Measurements from ENCODE around the gene WRAP73.
"Not testable (repeated sequence)": the region's sequence is repeated elsewhere in the genome, so short reads cannot be mapped to it uniquely, and the experiment has no call there.

WRAP73 gene

GRCh38 chr1:3590139-3590763 lies 59.7 kb downstream of the WRAP73 start:
- no peak overlapping the region for H3K4me3 Mint-ChIP-seq
- H3K27me3 Mint-ChIP-seq = no peaks in the 10 kb centered on the region
- peaks cover 2% of the 10 kb centered on the region for H3K4me1 Mint-ChIP-seq (ENCODE audit: low read depth)

DNA sequence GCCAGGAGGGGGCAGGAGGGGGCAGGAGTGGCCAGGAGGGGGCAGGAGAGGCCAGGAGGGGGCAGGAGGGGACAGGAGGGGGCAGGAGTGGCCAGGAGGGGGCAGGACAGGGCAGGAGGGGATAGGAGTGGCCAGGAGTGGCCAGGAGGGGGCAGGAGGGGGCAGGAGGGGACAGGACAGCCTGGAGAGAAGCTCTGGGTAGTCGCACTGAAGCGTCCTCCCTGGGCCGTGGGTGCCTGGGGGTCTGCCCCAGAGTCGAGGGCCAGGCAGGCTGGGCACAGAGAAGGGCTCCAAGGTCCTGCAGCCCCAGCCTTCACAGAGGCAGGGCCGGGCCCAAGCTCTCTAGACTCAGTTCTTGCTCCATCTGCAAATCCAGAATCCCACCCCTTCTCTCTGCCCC lies 61.5 kb downstream of the WRAP73 start:
- H3K27ac Mint-ChIP-seq = no peak overlapping the region
- H3K9me3 Mint-ChIP-seq (ENCODE audit: low read depth) = no peaks in the 10 kb centered on the region
- H3K27me3 Mint-ChIP-seq = no peaks in the 10 kb centered on the region

More at GRCh38 chr1:3590139-3590763, 59.7 kb downstream of the WRAP73 start:
- H3K27ac Mint-ChIP-seq = no peak overlapping the region
- no peaks in the 10 kb centered on the region for H3K9me3 Mint-ChIP-seq (ENCODE audit: low read depth)
- H3K36me3 Mint-ChIP-seq = no peaks in the 10 kb centered on the region

DNA sequence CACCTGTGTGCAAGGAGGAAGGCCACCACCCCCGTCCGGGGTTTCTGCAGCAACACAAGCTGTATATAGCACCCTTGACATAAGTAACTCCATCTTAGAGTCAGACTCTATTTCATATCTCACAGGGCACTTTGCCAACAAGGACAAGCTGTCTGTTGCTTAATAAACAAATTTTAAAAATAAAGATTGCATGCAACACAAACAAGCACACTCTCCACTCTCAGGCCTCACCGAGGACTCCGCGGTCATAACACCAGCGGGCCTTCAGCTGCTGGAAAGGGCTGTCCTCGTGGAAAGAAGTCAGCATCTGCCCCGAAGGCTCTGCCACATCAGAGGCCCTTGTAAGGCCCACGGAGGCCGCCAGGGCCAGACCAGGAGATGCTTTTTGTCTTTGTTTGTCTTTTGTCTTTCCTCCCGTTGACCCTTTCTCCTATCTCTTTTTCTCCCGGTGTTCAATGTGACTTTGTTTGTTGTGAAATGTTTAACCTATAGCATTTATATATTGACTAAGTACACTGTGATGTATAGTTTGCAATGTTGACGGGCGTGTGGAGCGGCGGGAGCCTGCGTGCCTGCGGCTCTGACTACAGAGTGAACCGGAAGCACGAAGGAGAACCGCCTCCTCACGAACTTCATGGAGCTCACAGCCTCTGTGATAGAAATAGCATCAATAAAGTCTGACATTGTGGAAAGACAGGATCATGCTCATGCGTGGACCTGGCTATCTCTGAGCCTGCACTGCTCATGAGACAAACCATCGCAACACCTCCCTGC lies 62.7 kb downstream of the WRAP73 start:
- H3K4me3 Mint-ChIP-seq = no peak overlapping the region
- no peaks in the 10 kb centered on the region for H3K9me3 Mint-ChIP-seq (ENCODE audit: low read depth)
- peak overlapping the region; percentile 30 for H3K27ac Mint-ChIP-seq
- H3K4me1 Mint-ChIP-seq (ENCODE audit: low read depth) = no peaks in the 10 kb centered on the region
- H3K27me3 Mint-ChIP-seq = no peaks in the 10 kb centered on the region
- H3K36me3 Mint-ChIP-seq = no peaks in the 10 kb centered on the region

More for the DNA sequence above, 61.5 kb downstream of the WRAP73 start:
- no peaks in the 10 kb centered on the region for H3K4me1 Mint-ChIP-seq (ENCODE audit: low read depth)
- no peaks in the 10 kb centered on the region for H3K36me3 Mint-ChIP-seq
- no peak overlapping the region for H3K4me3 Mint-ChIP-seq

DNA sequence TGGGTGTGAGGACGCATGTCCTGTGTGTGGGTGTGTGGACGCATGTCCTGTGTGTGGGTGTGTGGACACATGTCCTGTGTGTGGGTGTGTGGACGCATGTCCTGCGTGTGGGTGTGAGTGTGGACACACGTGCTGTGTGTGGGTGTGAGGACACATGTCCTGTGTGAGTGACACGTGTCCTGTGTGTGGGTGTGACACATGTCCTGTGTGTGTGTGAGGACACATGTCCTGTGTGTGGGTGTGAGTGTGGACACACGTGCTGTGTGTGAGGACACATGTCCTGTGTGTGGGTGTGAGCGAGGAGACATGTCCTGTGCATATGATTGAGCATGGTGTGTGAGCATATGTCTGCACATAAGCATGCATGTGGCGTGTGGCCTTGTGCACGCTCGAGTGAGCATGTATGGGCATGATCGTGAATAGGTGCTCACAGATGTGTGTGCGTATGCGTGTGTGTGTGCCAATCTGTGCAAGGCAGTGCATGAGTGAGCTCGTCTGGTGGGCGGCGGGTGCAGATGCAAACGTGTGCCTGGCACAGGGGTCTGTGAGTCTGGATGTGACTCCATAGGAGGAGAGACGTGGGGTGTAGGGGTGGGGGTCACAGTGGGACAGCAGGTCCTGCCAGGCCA lies 63.8 kb downstream of the WRAP73 start:
- H3K9me3 Mint-ChIP-seq (ENCODE audit: low read depth) = no peaks in the 10 kb centered on the region
- H3K4me1 Mint-ChIP-seq (ENCODE audit: low read depth) = no peaks in the 10 kb centered on the region
- H3K36me3 Mint-ChIP-seq = no peaks in the 10 kb centered on the region
- H3K27me3 Mint-ChIP-seq = no peaks in the 10 kb centered on the region
- no peak overlapping the region for H3K4me3 Mint-ChIP-seq
- H3K27ac Mint-ChIP-seq = no peak overlapping the region

GRCh38 chr1:3585353-3585868 lies 64.5 kb downstream of the WRAP73 start:
- not testable (repeated sequence) for H3K9me3 Mint-ChIP-seq (ENCODE audit: low read depth); H3K4me1 Mint-ChIP-seq (ENCODE audit: low read depth); H3K27me3 Mint-ChIP-seq; H3K27ac Mint-ChIP-seq; H3K4me3 Mint-ChIP-seq; H3K36me3 Mint-ChIP-seq

GRCh38 chr1:3584915-3585314 lies 65.0 kb downstream of the WRAP73 start:
- H3K27me3 Mint-ChIP-seq = no peaks in the 10 kb centered on the region
- no peaks in the 10 kb centered on the region for H3K4me1 Mint-ChIP-seq (ENCODE audit: low read depth)
- H3K4me3 Mint-ChIP-seq = no peak overlapping the region
- no peaks in the 10 kb centered on the region for H3K36me3 Mint-ChIP-seq
- no peak overlapping the region for H3K27ac Mint-ChIP-seq
- H3K9me3 Mint-ChIP-seq (ENCODE audit: low read depth) = no peaks in the 10 kb centered on the region

- H3K4me1 Mint-ChIP-seq (ENCODE audit: low read depth); H3K4me3 Mint-ChIP-seq; H3K27ac Mint-ChIP-seq; H3K36me3 Mint-ChIP-seq; H3K9me3 Mint-ChIP-seq (ENCODE audit: low read depth); H3K27me3 Mint-ChIP-seq: not testable (repeated sequence)
Measured at GRCh38 chr1:3583751-3584150, 66.2 kb downstream of the WRAP73 start.

DNA sequence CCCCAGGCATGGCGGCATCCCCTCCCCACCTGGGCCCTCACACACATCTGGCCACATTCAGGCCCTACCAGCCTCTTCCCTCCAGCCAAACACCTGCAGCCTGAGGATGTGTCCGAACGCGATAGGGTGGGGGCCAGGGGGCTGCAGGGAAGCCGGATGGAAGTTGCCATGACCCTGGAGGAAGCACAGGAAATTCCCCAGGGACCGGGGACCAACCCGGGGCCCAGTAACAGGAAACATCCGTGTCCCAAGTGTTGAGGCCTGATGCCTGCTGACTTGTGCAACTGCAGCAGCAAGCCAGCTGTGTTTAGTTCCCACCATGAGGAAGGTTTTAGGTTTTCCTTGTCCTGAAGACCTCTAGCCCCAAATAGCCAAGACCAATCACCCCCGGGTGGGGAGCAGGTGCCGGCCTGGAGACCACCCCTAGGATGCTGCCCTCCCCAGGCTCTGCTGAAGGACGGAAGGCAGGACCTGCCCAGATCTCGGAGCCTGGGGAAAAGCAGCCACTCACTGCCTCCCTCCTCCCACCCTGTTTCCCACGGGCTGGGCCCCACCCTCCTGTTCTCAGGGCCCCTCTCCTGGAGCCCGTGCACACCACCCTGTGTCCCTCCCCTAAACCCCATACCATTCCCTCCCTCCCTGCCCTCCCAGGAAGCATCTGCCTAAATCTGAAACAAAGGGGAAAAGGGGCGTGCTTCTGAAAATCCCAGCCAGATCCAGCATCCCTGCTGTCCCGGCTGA lies 68.4 kb downstream of the WRAP73 start:
- Mint-ChIP-seq H3K4me1 (ENCODE audit: low read depth) (no peaks in the 10 kb centered on the region), H3K9me3 (ENCODE audit: low read depth) (no peaks in the 10 kb centered on the region), H3K36me3 (no peaks in the 10 kb centered on the region), H3K4me3 (no peak overlapping the region), H3K27me3 (no peaks in the 10 kb centered on the region), H3K27ac (no peak overlapping the region)

Measured in activated naive CD8-positive, alpha-beta T cell (primary cell).